Small intestine (tissue), 7 donors: Measurements from ENCODE around the gene PFKP. TPM values are rescaled to one million over a fixed set of nuclear protein-coding genes. Genes with fewer than 3 reads are reported as not detected.

Experiments used
- DNase-seq, 2 donors: peaks; one replicate each; pipeline versions ENCODE4 v3.0.0 to v3.0.0-alpha.2; 2013
- FAIRE-seq: peaks from 2 replicates; lab custom pipeline; 2012; peaks lifted over from hg19 to GRCh38; lab: Jason Lieb, UNC
- H3K27ac ChIP-seq, 3 donors: one replicate each; pipeline ENCODE4 v1.5.1; 2013; ENCODE audit warnings: low read length in 2 of 3, mild to moderate bottlenecking in 2 of 3, control low read depth in 1 of 3, inconsistent platforms in 1 of 3, low read depth in 1 of 3, moderate library complexity in 1 of 3
- H3K27me3 ChIP-seq, 3 donors: one replicate each; pipeline ENCODE4 v1.6.1; 2013; ENCODE audit warnings: low read length in 3 of 3, inconsistent platforms in 1 of 3; ENCODE audit not compliant: control insufficient read depth in 3 of 3, insufficient read depth in 3 of 3
- H3K36me3 ChIP-seq, 3 donors: one replicate each; pipeline ENCODE4 v1.6.1; 2013; ENCODE audit warnings: low read length in 3 of 3, inconsistent platforms in 1 of 3, low read depth in 1 of 3, mild to moderate bottlenecking in 1 of 3, moderate library complexity in 1 of 3; ENCODE audit not compliant: control insufficient read depth in 3 of 3, insufficient read depth in 2 of 3
- H3K4me1 ChIP-seq, 3 donors: one replicate each; pipeline ENCODE4 v1.6.1; 2013; ENCODE audit warnings: low read length in 2 of 3, inconsistent platforms in 1 of 3, low read depth in 1 of 3, mild to moderate bottlenecking in 1 of 3, moderate library complexity in 1 of 3; ENCODE audit not compliant: control insufficient read depth in 3 of 3, insufficient read depth in 2 of 3
- H3K4me3 ChIP-seq, 3 donors: one replicate each; pipeline ENCODE4 v1.5.1; 2013; ENCODE audit warnings: low read length in 3 of 3, control low read depth in 1 of 3, inconsistent platforms in 1 of 3, low read depth in 1 of 3, mild to moderate bottlenecking in 1 of 3, moderate library complexity in 1 of 3
- H3K9me3 ChIP-seq, 2 donors: one replicate each; pipeline ENCODE4 v1.6.1; 2013; ENCODE audit warnings: low read depth in 1 of 2, low read length in 1 of 2; ENCODE audit not compliant: control insufficient read depth in 2 of 2, insufficient read depth in 1 of 2
- WGBS, 3 donors: extraction: QIAGEN DNeasy Blood & Tissue Kit; methylation state at CpG; one replicate each; pipeline ENCODE4 v1.1.7; 2013; 5-methylcytosine and 5-hydroxymethylcytosine counted together
- polyA plus RNA-seq, 4 donors: library from polyadenylated mRNA; stranded (reverse) in 3 of 4; unstranded in 1 of 4; fragments of 200-250 nt in 3 of 4; fragments of 120-200 nt in 1 of 4; gene quantifications; one replicate each; pipeline versions ENCODE4 v1.2.1 to v1.2.3, GENCODE V29; 2013
- donor health status: healthy with polysubstance abuse.
- donor health status: control.
- donor health status: control.
- donor health status: Bipolar disorder and iron deficiency.
- donor health status: healthy.

Gene PFKP
- polyA plus RNA-seq, 4 donors, result 10.7 to 154 (median 73.9) TPM

DNA sequence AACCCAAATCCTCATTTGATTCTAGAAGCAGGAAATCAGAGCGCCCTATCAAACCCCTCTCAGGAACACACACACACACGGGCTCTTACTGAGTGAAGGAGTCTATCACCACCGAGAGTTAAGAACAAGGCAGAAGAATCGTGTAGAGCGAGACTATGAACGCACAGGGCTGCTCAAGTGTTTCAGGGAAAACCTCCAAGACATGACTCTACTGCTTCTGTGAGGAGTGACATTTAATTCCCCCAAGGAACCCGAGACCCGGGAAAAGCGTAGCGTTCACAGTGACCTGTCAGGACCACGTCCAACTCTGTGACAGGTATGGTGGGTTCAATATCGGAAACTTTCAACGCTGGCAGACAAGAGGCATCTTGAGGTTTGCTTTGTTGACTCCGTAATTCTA is 83.6 kb downstream of the PFKP start:
- Histone ChIP-seq H3K27me3 (no peaks in the 10 kb centered on the region), H3K4me3 (no peak overlapping the region), H3K36me3 (peaks cover 21 to 72% (median 28%) of the 10 kb centered on the region in 3 donors), H3K27ac (no peak overlapping the region), H3K9me3 (no peaks in the 10 kb centered on the region), H3K4me1 (no peaks in the 10 kb centered on the region)
- no peak for DNase-seq
- no peak for FAIRE-seq
- 90 to 96% (median 95%) methylated on average over 14 of the region's 14 CpGs for WGBS, 3 donors

DNA sequence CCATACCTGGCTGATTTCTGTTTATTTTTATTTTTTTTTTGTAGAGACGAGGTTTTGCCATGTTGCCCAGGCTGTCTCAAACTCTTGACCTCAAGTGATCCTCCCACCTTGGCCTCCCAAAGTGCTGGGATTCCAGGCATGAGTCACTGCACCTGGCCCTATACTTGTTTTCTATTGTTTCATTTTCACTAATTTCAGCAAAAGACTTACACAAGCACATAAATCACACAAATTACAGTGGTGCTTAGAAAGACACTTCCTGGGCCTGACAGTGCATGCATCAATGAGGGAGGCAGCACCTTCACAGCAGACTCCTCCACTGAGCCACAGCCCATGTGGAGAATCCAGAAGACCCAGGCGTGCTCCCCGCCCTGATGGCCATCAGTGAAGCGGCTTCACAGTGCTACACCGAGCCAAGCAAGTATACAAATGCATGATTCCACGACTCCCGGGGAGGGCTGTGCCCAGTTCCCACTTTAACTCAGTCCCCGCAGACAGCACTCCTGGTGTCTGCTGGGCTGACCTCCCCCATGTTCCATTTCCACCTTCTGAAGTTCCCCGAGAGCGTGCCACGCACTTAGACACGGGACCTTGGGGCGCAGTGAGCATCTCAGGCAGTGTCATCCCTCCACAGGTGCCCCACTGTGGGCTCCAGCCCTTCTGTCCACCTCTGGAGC is 84.7 kb downstream of the PFKP start:
- Histone ChIP-seq H3K36me3 (peaks cover 21 to 68% (median 26%) of the 10 kb centered on the region in 3 donors), H3K9me3 (no peaks in the 10 kb centered on the region), H3K27me3 (no peaks in the 10 kb centered on the region), H3K4me1 (no peaks in the 10 kb centered on the region), H3K27ac (no peak overlapping the region), H3K4me3 (no peak overlapping the region)
- WGBS, 3 donors, result 94 to 98% (median 94%) methylated on average over 13 of the region's 13 CpGs
- DNase-seq (no peak), FAIRE-seq (no peak)

- FAIRE-seq (no peak), DNase-seq (no peak)
- H3K4me1 ChIP-seq, result no peaks in the 10 kb centered on the region
- H3K4me3 ChIP-seq, result no peak overlapping the region
- H3K9me3 ChIP-seq, result no peaks in the 10 kb centered on the region
- 84 to 90% (median 85%) methylated on average over 9 of the region's 9 CpGs for WGBS, 3 donors
- H3K27me3 ChIP-seq, result no peaks in the 10 kb centered on the region
- H3K27ac ChIP-seq, result no peak overlapping the region
- peaks cover 20 to 65% (median 28%) of the 10 kb centered on the region in 3 donors for H3K36me3 ChIP-seq
Measured at GRCh38 chr10:3152566-3152935, 85.2 kb downstream of the PFKP start.

- Histone ChIP-seq H3K9me3 (no peaks in the 10 kb centered on the region), H3K4me3 (no peak overlapping the region), H3K27me3 (no peaks in the 10 kb centered on the region), H3K36me3 (peaks cover 24 to 59% (median 29%) of the 10 kb centered on the region in 3 donors), H3K27ac (no peak overlapping the region), H3K4me1 (no peaks in the 10 kb centered on the region)
- FAIRE-seq (no peak), DNase-seq (no peak)
- 95 to 98% (median 97%) methylated on average over 10 of the region's 10 CpGs for WGBS, 3 donors
Measured at GRCh38 chr10:3154666-3155065, 87.3 kb downstream of the PFKP start.

DNA sequence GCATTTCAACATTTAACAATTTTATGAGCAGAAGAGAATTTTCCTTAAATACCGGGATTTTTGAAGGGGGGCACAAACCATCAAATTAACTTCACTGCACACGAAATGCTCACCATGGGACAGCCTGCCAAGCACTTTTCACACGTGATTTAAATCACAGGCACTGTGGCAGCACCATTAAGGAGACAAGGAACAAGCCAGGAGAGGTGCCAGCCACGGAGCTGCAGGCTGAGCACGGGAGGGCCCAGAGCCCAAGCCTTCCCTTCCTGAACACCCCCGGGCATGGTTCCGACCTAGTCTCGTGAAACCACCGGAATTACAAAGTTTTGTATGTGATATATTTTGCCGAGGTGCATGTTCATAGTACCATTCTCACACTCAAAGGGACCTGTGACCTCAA is 91.8 kb downstream of the PFKP start:
- Histone ChIP-seq H3K4me1 (no peaks in the 10 kb centered on the region), H3K36me3 (peaks cover 21 to 61% (median 28%) of the 10 kb centered on the region in 3 donors), H3K27ac (no peak overlapping the region), H3K9me3 (no peaks in the 10 kb centered on the region), H3K27me3 (no peaks in the 10 kb centered on the region), H3K4me3 (no peak overlapping the region)
- FAIRE-seq (no peak), DNase-seq (no peak)
- 93 to 94% (median 94%) methylated on average over 10 of the region's 10 CpGs for WGBS, 3 donors

- Histone ChIP-seq H3K4me1 (no peaks in the 10 kb centered on the region), H3K9me3 (no peaks in the 10 kb centered on the region), H3K27me3 (no peaks in the 10 kb centered on the region), H3K36me3 (peaks cover 27 to 68% (median 32%) of the 10 kb centered on the region in 3 donors), H3K4me3 (no peak overlapping the region), H3K27ac (no peak overlapping the region)
- DNase-seq (no peak), FAIRE-seq (no peak)
- WGBS, 3 donors, result 93 to 97% (median 97%) methylated on average over 9 of the region's 9 CpGs
Measured at GRCh38 chr10:3162533-3162932, 95.2 kb downstream of the PFKP start.

GRCh38 chr10:3163879-3164278 is 96.5 kb downstream of the PFKP start:
- peaks cover 22 to 72% (median 26%) of the 10 kb centered on the region in 3 donors for H3K36me3 ChIP-seq
- DNase-seq (no peak), FAIRE-seq (no peak)
- WGBS, 3 donors, result 84 to 88% (median 87%) methylated on average over 9 of the region's 9 CpGs
- H3K27ac ChIP-seq, result no peak overlapping the region
- no peaks in the 10 kb centered on the region for H3K4me1 ChIP-seq
- no peak overlapping the region for H3K4me3 ChIP-seq
- no peaks in the 10 kb centered on the region for H3K27me3 ChIP-seq
- no peaks in the 10 kb centered on the region for H3K9me3 ChIP-seq

DNA sequence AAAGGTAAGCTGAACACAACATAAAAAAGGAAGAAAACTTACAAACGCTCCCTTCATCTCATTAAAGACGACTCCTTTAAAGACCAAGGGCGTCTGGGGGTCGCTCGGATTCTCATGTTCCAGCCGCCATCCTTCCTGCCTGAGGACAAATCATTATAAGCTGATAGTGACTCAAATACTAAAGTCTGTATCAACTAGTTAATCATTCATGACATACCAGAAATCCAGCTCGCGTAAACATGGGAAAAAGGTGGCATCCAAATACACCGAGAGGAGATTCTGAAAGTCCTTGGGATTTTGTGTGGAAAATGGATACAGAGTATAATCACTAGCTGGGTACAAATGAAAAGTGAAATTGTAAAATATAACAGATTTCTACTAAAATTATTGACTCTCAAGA is 97.8 kb downstream of the PFKP start:
- WGBS, 3 donors, result 87 to 90% (median 89%) methylated on average over 9 of the region's 9 CpGs
- Histone ChIP-seq H3K9me3 (no peaks in the 10 kb centered on the region), H3K36me3 (peaks cover 25 to 75% (median 26%) of the 10 kb centered on the region in 3 donors), H3K4me1 (no peaks in the 10 kb centered on the region), H3K27me3 (no peaks in the 10 kb centered on the region), H3K27ac (no peak overlapping the region), H3K4me3 (no peak overlapping the region)
- FAIRE-seq, result no peak
- no peak for DNase-seq
